Jurkat, Clone E6-1 (cell line): ENCODE measurements around the gene STRIP1.
A peak's percentile ranks its signal among the peaks of the same experiment; 100 is the strongest.

ENCODE experiments used
- DNase-seq: peaks from one replicate; pipeline ENCODE4 v3.0.0-alpha.2; 2011; ENCODE audit warnings: low read depth, low spot score
- H3K4me3 ChIP-seq: 2 replicates; pipeline ENCODE4 v1.5.1; 2011; ENCODE audit warnings: mild to moderate bottlenecking, low read length, control low read depth, moderate library complexity

STRIP1 gene

GRCh38 chr1:110087812-110088738, 53.7 kb downstream of the STRIP1 start:
- DNase-seq = peak; percentile 37
- no peak overlapping the region for H3K4me3 ChIP-seq

DNA sequence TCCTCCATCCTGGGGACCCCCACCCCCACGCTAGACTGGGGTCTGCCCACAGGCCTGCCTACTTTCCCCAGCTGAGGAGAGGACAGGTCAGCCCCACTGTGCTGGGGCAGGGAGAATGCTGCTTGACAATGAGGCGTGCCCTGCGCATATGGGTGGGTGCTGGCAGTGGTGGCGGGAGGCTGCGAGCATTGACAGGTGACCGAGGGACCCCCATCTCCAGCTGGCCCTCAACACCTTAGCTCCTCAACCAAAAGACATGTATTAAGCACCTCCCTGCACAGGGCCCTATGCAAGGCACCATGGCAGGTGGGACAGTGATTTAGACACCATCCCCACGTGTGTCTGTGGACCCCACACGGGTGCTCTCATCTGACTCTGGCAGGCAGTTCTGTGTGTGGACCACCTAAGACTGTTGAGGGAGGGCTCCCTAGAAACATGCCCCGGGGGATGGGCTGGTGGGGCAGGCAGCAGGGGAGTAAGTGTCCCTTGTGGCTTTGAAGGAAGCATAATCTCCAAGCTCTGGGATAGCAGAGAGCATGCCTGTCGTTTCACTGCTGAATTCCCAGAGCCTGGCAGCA, 54.4 kb downstream of the STRIP1 start:
- no peak for DNase-seq

GRCh38 chr1:110089561-110090275, 55.3 kb downstream of the STRIP1 start:
- DNase-seq = no peak
- H3K4me3 ChIP-seq = no peak overlapping the region

More for the DNA sequence above, 54.4 kb downstream of the STRIP1 start:
- H3K4me3 ChIP-seq = no peak overlapping the region

GRCh38 chr1:110091381-110091780, 57.0 kb downstream of the STRIP1 start:
- no peak overlapping the region for H3K4me3 ChIP-seq
- no peak for DNase-seq

- no peak overlapping the region for H3K4me3 ChIP-seq
- no peak for DNase-seq
These were observed 57.4 kb downstream of the STRIP1 start for GRCh38 chr1:110091791-110092190.

- no peak for DNase-seq
- H3K4me3 ChIP-seq = no peak overlapping the region
These were observed 58.6 kb downstream of the STRIP1 start for GRCh38 chr1:110092991-110093390.

DNA sequence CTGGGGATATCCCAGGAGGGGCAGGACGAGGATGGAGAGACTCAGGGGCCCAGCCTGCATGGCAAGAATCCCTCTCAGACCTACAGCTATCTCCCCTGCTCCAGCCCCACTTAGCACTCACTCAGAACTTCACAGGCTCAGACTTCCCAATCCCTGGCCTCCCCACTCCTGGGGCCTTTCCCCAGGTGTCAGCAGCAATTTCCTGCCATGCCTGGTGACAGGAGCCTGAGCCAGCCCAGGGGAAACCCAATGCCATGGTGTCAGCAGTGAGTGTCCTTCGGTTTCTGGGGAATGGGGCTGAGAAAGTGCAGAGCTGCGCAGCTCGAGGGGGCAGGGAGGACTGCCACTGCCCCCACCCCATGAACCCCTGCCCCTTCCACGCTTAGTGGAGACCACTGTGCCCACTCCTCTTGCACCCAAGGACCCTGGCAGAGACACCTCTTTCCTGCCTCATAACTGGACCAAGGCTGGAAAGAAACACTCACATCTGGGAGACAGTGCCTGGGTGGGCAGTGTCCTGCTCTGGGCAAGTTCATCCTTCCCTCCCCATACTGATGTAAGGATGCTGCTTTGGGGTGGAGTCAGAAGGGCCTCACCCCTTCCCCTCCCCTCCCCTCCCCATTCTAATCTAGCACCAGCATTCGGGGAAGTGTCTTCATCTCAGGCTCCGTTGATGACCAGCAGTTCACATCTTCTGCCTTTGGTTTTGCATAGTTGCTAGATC, 60.7 kb downstream of the STRIP1 start:
- no peak for DNase-seq

DNA sequence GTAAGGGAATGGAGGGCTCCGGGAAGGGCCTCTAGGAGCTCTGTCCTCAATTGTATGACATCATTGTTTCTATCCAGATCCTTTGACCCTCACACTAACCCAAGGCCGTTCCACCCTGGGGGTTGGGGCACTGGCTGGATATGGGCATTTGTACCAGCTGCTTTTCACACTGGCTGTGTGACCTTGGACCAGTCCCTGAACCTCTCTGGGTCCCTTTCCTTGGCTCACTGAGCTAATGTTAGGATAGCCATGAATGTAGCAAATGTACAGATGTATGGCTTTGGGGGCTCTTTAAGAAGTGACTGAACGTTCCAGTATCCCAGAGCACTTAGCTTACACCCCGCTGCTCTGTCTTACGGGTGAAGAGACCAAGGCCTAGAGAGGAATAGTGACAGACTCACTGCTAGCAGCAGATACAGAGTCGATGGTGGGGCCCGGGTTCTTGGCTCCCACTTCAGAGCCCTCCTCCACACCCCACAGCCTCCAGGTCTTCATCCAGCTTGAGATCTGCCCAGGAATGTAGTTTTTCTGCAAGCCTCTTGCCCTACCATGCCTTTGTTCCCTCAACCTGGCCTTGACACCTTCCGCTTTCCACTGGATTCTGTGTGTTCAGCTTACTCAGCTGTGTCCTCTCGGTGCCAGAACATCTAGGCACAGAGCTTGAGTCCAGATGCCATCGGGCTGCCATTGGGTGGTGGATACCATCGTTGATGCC, 63.2 kb downstream of the STRIP1 start:
- no peak for DNase-seq
- H3K4me3 ChIP-seq = no peak overlapping the region

More for the DNA sequence above, 60.7 kb downstream of the STRIP1 start:
- H3K4me3 ChIP-seq = no peak overlapping the region

DNA sequence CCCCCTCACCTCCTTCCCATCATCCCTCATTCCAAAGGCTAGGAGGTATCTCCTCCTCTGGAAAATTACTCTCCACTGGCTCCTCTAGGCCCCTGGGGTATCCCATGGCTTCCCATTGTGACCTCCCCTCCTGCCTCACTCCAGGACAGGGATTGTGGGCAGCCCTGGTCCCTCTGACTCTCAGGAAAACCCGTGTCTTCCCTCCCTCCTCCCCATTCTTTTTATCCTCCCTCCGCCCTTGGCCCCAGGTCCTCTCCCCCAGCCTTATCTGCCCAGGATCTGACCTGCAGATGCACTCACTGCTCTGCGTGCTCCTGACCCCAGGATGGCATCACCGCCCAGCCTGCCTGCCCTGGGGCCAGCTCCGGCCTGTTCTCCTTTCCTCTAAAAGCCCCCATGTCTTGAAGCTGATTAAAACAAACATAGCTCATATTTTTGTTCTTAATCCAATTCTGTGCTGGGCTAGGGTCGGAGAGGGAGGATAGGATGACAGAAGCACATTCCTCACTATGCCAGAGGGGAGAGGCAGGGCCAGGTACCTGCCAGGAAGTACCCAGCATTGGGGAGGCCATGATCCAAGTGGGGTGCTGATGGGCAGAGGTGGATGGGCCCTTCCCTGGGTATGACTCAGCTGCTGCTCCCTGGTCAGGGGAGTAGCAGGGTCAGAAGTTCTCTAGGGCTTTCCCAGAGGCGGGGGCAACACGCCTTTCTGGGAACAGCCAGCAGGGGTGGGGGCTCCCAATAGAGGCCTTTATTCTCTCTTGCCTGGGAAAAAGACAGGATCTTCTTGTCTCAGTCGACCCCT, 64.0 kb downstream of the STRIP1 start:
- no peak overlapping the region for H3K4me3 ChIP-seq
- DNase-seq = no peak

- DNase-seq = no peak
- H3K4me3 ChIP-seq = no peak overlapping the region
These were observed 65.9 kb downstream of the STRIP1 start for GRCh38 chr1:110100335-110100734.

DNA sequence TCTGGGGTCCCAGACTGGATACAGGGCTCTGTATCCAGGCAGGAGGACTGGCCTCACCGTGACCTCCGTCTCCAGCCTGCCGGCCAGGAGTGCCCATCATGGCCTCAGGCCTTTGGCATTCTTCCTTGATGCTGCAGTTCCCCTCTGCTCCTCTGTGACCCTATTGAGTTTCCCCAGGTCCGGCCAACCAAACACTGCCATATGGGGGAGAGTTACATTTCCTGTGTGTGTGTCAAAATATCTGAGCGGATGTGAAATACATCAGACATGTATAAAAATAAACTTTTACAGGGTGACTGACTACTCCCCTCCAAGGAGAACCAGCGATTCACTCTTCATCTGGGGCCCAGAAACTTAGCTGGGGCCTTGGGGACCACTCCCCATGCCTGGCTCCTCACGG, 67.7 kb downstream of the STRIP1 start:
- no peak overlapping the region for H3K4me3 ChIP-seq
- no peak for DNase-seq
